ENCODE measurements around the gene SCT. TPM values are rescaled to one million over a fixed set of nuclear protein-coding genes. Genes with fewer than 3 reads are reported as not detected.

SCT gene
- polyA plus RNA-seq, 1 donor from 2014 or later, result not detected

- no peak overlapping the region for H3K4me2 ChIP-seq (ENCODE audit: low read length)
- H2AFZ ChIP-seq (ENCODE audit: low read depth, low read length), result no peak overlapping the region
- no peaks in the 10 kb centered on the region for H3F3A ChIP-seq (ENCODE audit: insufficient read depth, low read length, poor library complexity, severe bottlenecking)
- no peaks in the 10 kb centered on the region for H3K9me2 ChIP-seq (ENCODE audit: insufficient read depth, low read length)
- no peaks in the 10 kb centered on the region for H3K79me2 ChIP-seq (replicated peaks; ENCODE audit: insufficient read depth, low read length)
- H3K9me3 ChIP-seq (ENCODE audit: low read length), result no peaks in the 10 kb centered on the region
- TF ChIP-seq CTCF (IDR thresholded peaks at IDR 0.05; ENCODE audit: poor library complexity, severe bottlenecking) (no peak), TAF1 (IDR thresholded peaks at IDR 0.05; ENCODE audit: low read depth) (no peak), EP300 (conservative IDR thresholded peaks at IDR 0.05; ENCODE audit: poor library complexity, severe bottlenecking) (no peak), SMC3 (conservative IDR thresholded peaks at IDR 0.05; ENCODE audit: poor library complexity) (no peak), RAD21 (conservative IDR thresholded peaks at IDR 0.05) (no peak), EZH2 (IDR thresholded peaks at IDR 0.05; ENCODE audit: borderline replicate concordance, insufficient read depth, low read length, poor library complexity, severe bottlenecking) (no peak), POLR2AphosphoS5 (IDR thresholded peaks at IDR 0.05) (no peak), MXI1 (conservative IDR thresholded peaks at IDR 0.05; ENCODE audit: poor library complexity, severe bottlenecking) (no peak)
- TF ChIP-seq, protein P1, sequence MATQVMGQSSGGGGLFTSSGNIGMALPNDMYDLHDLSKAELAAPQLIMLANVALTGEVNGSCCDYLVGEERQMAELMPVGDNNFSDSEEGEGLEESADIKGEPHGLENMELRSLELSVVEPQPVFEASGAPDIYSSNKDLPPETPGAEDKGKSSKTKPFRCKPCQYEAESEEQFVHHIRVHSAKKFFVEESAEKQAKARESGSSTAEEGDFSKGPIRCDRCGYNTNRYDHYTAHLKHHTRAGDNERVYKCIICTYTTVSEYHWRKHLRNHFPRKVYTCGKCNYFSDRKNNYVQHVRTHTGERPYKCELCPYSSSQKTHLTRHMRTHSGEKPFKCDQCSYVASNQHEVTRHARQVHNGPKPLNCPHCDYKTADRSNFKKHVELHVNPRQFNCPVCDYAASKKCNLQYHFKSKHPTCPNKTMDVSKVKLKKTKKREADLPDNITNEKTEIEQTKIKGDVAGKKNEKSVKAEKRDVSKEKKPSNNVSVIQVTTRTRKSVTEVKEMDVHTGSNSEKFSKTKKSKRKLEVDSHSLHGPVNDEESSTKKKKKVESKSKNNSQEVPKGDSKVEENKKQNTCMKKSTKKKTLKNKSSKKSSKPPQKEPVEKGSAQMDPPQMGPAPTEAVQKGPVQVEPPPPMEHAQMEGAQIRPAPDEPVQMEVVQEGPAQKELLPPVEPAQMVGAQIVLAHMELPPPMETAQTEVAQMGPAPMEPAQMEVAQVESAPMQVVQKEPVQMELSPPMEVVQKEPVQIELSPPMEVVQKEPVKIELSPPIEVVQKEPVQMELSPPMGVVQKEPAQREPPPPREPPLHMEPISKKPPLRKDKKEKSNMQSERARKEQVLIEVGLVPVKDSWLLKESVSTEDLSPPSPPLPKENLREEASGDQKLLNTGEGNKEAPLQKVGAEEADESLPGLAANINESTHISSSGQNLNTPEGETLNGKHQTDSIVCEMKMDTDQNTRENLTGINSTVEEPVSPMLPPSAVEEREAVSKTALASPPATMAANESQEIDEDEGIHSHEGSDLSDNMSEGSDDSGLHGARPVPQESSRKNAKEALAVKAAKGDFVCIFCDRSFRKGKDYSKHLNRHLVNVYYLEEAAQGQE (IDR thresholded peaks at IDR 0.05; ENCODE audit: borderline replicate concordance), result no peak
- no peaks in the 10 kb centered on the region for H4K20me1 ChIP-seq (ENCODE audit: insufficient read depth)
- H3K4me3 ChIP-seq (ENCODE audit: low read length), result no peak overlapping the region
- no peaks in the 10 kb centered on the region for H3K36me3 ChIP-seq (ENCODE audit: insufficient read depth, low read length)
- no peak overlapping the region for H3K9ac ChIP-seq (ENCODE audit: low read length)
- H3K27ac ChIP-seq (ENCODE audit: low read length), result no peak overlapping the region
- H3K27me3 ChIP-seq (ENCODE audit: insufficient read depth, low read depth, low read length), result no peaks in the 10 kb centered on the region
These were observed 38.2 kb upstream of the SCT start for GRCh38 chr11:665062-665703.

DNA sequence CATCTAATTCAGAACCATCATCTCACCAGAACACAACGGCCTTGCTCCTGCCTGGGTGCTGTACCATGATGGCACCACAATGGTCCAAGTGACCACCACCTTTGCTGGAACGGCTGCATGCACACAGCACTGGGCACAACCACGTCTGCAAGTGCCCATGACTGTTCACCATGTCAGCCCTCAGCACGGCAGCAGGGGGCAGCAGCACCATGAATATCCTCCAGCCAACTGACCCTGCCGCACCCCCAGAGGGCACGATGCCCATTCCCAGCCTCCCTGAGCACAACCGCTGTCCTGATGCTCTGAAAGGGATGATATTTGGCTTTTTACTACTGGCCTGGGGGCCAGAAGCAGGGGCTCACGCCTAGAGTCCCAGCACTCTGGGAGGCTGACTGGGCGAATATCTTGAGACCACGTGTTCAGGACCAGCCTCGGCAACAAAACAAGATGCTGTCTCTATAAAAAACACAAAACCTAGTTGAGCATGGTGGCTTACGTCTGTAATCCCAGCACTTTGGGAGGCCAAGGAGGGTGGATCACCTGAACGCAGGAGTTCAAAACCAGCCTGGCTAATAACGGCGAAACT lies 35.8 kb upstream of the SCT start:
- no peak overlapping the region for H2AFZ ChIP-seq (ENCODE audit: low read depth, low read length)
- H4K20me1 ChIP-seq (ENCODE audit: insufficient read depth), result no peaks in the 10 kb centered on the region
- H3K27ac ChIP-seq (ENCODE audit: low read length), result no peak overlapping the region
- H3K4me3 ChIP-seq (ENCODE audit: low read length), result no peak overlapping the region
- H3K4me2 ChIP-seq (ENCODE audit: low read length), result no peak overlapping the region
- H3K36me3 ChIP-seq (ENCODE audit: insufficient read depth, low read length), result no peaks in the 10 kb centered on the region
- H3K27me3 ChIP-seq (ENCODE audit: insufficient read depth, low read depth, low read length), result no peaks in the 10 kb centered on the region
- H3K9me3 ChIP-seq (ENCODE audit: low read length), result no peaks in the 10 kb centered on the region
- H3F3A ChIP-seq (ENCODE audit: insufficient read depth, low read length, poor library complexity, severe bottlenecking), result no peaks in the 10 kb centered on the region
- no peak overlapping the region for H3K9ac ChIP-seq (ENCODE audit: low read length)
- peak; percentile 43 for TF ChIP-seq RAD21 (conservative IDR thresholded peaks at IDR 0.05)
- peak; percentile 43 for TF ChIP-seq SMC3 (conservative IDR thresholded peaks at IDR 0.05; ENCODE audit: poor library complexity)
- no peak for TF ChIP-seq MXI1 (conservative IDR thresholded peaks at IDR 0.05; ENCODE audit: poor library complexity, severe bottlenecking)
- TF ChIP-seq CTCF (IDR thresholded peaks at IDR 0.05; ENCODE audit: poor library complexity, severe bottlenecking), result peak; percentile 58
- no peaks in the 10 kb centered on the region for H3K9me2 ChIP-seq (ENCODE audit: insufficient read depth, low read length)
- H3K79me2 ChIP-seq (replicated peaks; ENCODE audit: insufficient read depth, low read length), result no peaks in the 10 kb centered on the region

Data from neural cell (in vitro differentiated cells).